Thyroid gland (tissue), 4 donors: ENCODE data around the gene HPRT1.

Experiments used
- POLR2A ChIP-seq, 2 donors: fragments of 450-650 bp; IDR thresholded peaks; one replicate each; pipeline ENCODE4 v1.6.1; 2017; ENCODE audit warnings: antibody characterized with exemption in 2 of 2, mild to moderate bottlenecking in 2 of 2, moderate library complexity in 1 of 2
- TF ChIP-seq, protein P1 (sequence below), 6 experiments: fragments of 200-600 bp in 3 of 6; fragments of 450-650 bp in 3 of 6; sonication (generic) in 3 of 6; IDR thresholded peaks; one replicate each; pipeline ENCODE4 v1.5.1; 2016 to 2019; ENCODE audit warnings: antibody characterized with exemption in 6 of 6, mild to moderate bottlenecking in 2 of 6, inconsistent platforms in 1 of 6, moderate library complexity in 1 of 6

DNA sequence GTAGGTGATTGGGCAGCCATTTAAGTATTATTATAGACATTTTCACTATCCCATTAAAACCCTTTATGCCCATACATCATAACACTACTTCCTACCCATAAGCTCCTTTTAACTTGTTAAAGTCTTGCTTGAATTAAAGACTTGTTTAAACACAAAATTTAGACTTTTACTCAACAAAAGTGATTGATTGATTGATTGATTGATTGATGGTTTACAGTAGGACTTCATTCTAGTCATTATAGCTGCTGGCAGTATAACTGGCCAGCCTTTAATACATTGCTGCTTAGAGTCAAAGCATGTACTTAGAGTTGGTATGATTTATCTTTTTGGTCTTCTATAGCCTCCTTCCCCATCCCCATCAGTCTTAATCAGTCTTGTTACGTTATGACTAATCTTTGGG, 16.3 kb downstream of the HPRT1 start:
- TF ChIP-seq, protein P1, sequence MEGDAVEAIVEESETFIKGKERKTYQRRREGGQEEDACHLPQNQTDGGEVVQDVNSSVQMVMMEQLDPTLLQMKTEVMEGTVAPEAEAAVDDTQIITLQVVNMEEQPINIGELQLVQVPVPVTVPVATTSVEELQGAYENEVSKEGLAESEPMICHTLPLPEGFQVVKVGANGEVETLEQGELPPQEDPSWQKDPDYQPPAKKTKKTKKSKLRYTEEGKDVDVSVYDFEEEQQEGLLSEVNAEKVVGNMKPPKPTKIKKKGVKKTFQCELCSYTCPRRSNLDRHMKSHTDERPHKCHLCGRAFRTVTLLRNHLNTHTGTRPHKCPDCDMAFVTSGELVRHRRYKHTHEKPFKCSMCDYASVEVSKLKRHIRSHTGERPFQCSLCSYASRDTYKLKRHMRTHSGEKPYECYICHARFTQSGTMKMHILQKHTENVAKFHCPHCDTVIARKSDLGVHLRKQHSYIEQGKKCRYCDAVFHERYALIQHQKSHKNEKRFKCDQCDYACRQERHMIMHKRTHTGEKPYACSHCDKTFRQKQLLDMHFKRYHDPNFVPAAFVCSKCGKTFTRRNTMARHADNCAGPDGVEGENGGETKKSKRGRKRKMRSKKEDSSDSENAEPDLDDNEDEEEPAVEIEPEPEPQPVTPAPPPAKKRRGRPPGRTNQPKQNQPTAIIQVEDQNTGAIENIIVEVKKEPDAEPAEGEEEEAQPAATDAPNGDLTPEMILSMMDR (IDR thresholded peaks at IDR 0.05) = no peak
- TF ChIP-seq POLR2A (IDR thresholded peaks at IDR 0.05) = no peak
